A549 (cell line): ENCODE measurements around the gene FSTL4.

Source experiments
- BHLHE40 ChIP-seq: IDR thresholded peaks from 2 replicates; pipeline ENCODE4 v1.6.1; 2012; ENCODE audit warnings: low read depth, low read length, inconsistent platforms
- CTCF ChIP-seq: fragments of >200 bp; sonication (Bioruptor Twin); formaldehyde crosslinking; IDR thresholded peaks from 3 replicates; pipeline ENCODE4 v1.5.1; 2016
- MAX ChIP-seq: IDR thresholded peaks from 2 replicates; pipeline ENCODE4 v1.6.1; 2012
- PHF8 ChIP-seq: fragments of 200-600 bp; sonication (generic); IDR thresholded peaks from 2 replicates; pipeline ENCODE4 v1.6.1; 2016; ENCODE audit warnings: low read depth, mild to moderate bottlenecking, antibody characterized with exemption, moderate library complexity, borderline replicate concordance
- RCOR1 ChIP-seq: fragments of 150-350 bp; IDR thresholded peaks from 2 replicates; pipeline ENCODE4 v1.6.1; 2014; ENCODE audit warnings: antibody characterized with exemption, low read length, low read depth
- TFCP2L1 ChIP-seq: fragments of 250-450 bp; sonication (Bioruptor Pico); IDR thresholded peaks from 2 replicates; pipeline ENCODE4 v1.5.0; 2021; ENCODE audit warnings: mild to moderate bottlenecking

GRCh38 chr5:133203317-133204305 lies 408.7 kb downstream of the FSTL4 start:
- TF ChIP-seq PHF8: no peak
- no peak for TF ChIP-seq TFCP2L1 (CRISPR knock-in tag)
- no peak for TF ChIP-seq CTCF
- TF ChIP-seq BHLHE40: no peak
- no peak for TF ChIP-seq MAX
- TF ChIP-seq RCOR1: no peak
